Prostate gland (tissue), 2 donors: Measurements from ENCODE around the gene ZBTB40.

ENCODE experiments used
- CTCF ChIP-seq, 4 experiments: fragments of 200-600 bp in 2 of 4; fragments of 450-650 bp in 2 of 4; sonication (generic) in 2 of 4; IDR thresholded peaks; 1 replicate in 3 of 4; 2 replicates in 1 of 4; pipeline ENCODE4 v1.5.1; 2016 to 2019; ENCODE audit warnings: antibody characterized with exemption in 4 of 4, mild to moderate bottlenecking in 2 of 4, moderate library complexity in 2 of 4
- POLR2A ChIP-seq: fragments of 450-650 bp; IDR thresholded peaks from one replicate; pipeline ENCODE4 v1.6.1; 2016; ENCODE audit warnings: antibody characterized with exemption, mild to moderate bottlenecking

- TF ChIP-seq CTCF (IDR thresholded peaks at IDR 0.05) = no peak
- no peak for TF ChIP-seq POLR2A
Measured at GRCh38 chr1:22465671-22466070, 14.0 kb downstream of the ZBTB40 start.
